ENCODE measurements around the gene PLA2R1.

DNA sequence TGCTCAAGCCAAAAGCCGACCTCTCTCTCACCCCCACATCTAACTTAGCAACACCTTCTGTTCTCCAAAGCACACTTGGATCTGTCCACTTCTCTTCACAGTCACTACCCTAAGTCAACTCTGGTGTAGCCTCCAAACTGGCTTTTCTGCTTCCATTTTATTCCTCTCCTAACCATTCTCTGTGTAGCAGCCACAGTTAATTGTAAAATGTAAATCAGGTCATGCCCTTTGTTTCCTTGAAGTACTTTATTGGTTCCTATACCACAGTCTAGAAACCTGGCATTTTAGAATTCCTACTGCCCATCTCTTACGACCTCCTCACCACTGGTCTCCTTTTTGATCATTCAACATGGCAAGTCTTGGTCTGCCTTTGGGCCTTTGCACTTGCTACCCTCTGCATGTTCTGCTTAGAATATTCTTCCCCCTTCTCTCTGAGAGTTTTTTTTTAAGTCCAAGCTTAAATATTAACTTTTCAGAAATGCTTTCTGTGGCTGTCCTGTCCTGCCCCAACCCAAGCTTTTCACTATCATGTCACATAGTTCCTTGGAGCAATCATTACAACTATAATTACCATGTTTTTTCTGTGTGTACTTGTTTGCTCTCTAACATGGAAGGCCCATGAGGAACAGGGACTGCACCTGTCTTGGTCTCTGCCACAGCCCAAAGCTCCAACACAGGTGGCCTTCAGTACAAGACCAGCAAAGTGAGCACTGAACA lies 42.9 kb downstream of the PLA2R1 start:
- TF ChIP-seq, protein P1, sequence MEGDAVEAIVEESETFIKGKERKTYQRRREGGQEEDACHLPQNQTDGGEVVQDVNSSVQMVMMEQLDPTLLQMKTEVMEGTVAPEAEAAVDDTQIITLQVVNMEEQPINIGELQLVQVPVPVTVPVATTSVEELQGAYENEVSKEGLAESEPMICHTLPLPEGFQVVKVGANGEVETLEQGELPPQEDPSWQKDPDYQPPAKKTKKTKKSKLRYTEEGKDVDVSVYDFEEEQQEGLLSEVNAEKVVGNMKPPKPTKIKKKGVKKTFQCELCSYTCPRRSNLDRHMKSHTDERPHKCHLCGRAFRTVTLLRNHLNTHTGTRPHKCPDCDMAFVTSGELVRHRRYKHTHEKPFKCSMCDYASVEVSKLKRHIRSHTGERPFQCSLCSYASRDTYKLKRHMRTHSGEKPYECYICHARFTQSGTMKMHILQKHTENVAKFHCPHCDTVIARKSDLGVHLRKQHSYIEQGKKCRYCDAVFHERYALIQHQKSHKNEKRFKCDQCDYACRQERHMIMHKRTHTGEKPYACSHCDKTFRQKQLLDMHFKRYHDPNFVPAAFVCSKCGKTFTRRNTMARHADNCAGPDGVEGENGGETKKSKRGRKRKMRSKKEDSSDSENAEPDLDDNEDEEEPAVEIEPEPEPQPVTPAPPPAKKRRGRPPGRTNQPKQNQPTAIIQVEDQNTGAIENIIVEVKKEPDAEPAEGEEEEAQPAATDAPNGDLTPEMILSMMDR (IDR thresholded peaks at IDR 0.05; ENCODE audit: low read depth, low read length, poor library complexity, severe bottlenecking) = no peak
- TF ChIP-seq EZH2phosphoT487 (IDR thresholded peaks at IDR 0.05; ENCODE audit: borderline replicate concordance, low read length) = no peak
